H9 (cell line): ENCODE results near the gene GNPDA2. TPM values are rescaled to one million over a fixed set of nuclear protein-coding genes. Genes with fewer than 3 reads are reported as not detected.

ENCODE experiments used
- DNase-seq: peaks from one replicate; pipeline ENCODE4 v3.0.0-alpha.2; 2017
- H2AFZ ChIP-seq: one replicate; pipeline ENCODE4 v1.6.1; 2013; ENCODE audit warnings: mild to moderate bottlenecking, low read length, control low read depth, moderate library complexity
- H2AK5ac ChIP-seq: 2 replicates; pipeline ENCODE4 v1.6.1; 2013; ENCODE audit warnings: low read length, control low read depth, mixed read lengths; ENCODE audit not compliant: insufficient read length
- H2BK120ac ChIP-seq: one replicate; pipeline ENCODE4 v1.6.1; 2013; ENCODE audit warnings: low read depth, mild to moderate bottlenecking, low read length, control low read depth, inconsistent platforms; ENCODE audit not compliant: poor library complexity, severe bottlenecking
- H2BK12ac ChIP-seq: 2 replicates; pipeline ENCODE4 v1.6.1; 2013; ENCODE audit warnings: low read length, control low read depth, mixed read lengths, low read depth; ENCODE audit not compliant: insufficient read length
- H2BK15ac ChIP-seq: 2 replicates; pipeline ENCODE4 v1.6.1; 2013; ENCODE audit warnings: low read depth, low read length, control low read depth
- H2BK20ac ChIP-seq: one replicate; pipeline ENCODE4 v1.6.1; 2013; ENCODE audit warnings: low read depth, mild to moderate bottlenecking, low read length, control low read depth, inconsistent platforms; ENCODE audit not compliant: poor library complexity, severe bottlenecking
- H2BK5ac ChIP-seq: 2 replicates; pipeline ENCODE4 v1.6.1; 2013; ENCODE audit warnings: low read length, control low read depth, mixed read lengths; ENCODE audit not compliant: insufficient read length
- H3K14ac ChIP-seq: 2 replicates; pipeline ENCODE4 v1.6.1; 2013; ENCODE audit warnings: low read length, control low read depth; ENCODE audit not compliant: insufficient read depth
- H3K18ac ChIP-seq: 2 replicates; pipeline ENCODE4 v1.6.1; 2013; ENCODE audit warnings: low read depth, mild to moderate bottlenecking, mixed read lengths, low read length, control low read depth; ENCODE audit not compliant: insufficient read length
- H3K23ac ChIP-seq: 2 replicates; pipeline ENCODE4 v1.6.1; 2013; ENCODE audit warnings: low read length, control low read depth, mixed read lengths, low read depth; ENCODE audit not compliant: insufficient read length
- H3K23me2 ChIP-seq: 2 replicates; pipeline ENCODE4 v1.6.1; 2013; ENCODE audit warnings: low read depth, mild to moderate bottlenecking, mixed read lengths, low read length, control low read depth; ENCODE audit not compliant: insufficient read length, poor library complexity, severe bottlenecking
- H3K27ac ChIP-seq: 2 replicates; pipeline ENCODE4 v1.5.1; 2013; ENCODE audit warnings: low read length, control low read depth, mixed read lengths, low read depth; ENCODE audit not compliant: insufficient read length
- H3K27me3 ChIP-seq: 2 replicates; pipeline ENCODE4 v1.6.1; 2013; ENCODE audit warnings: low read length, control low read depth, inconsistent platforms; ENCODE audit not compliant: insufficient read depth
- H3K4ac ChIP-seq: 2 replicates; pipeline ENCODE4 v1.6.1; 2013; ENCODE audit warnings: low read depth, mild to moderate bottlenecking, control low read depth, inconsistent platforms, low read length, moderate library complexity
- H3K4me1 ChIP-seq: 2 replicates; pipeline ENCODE4 v1.6.1; 2013; ENCODE audit warnings: low read length, control low read depth, inconsistent platforms; ENCODE audit not compliant: insufficient read depth
- H3K4me2 ChIP-seq: 2 replicates; pipeline ENCODE4 v1.6.1; 2013; ENCODE audit warnings: low read length, control low read depth, mixed read lengths; ENCODE audit not compliant: insufficient read length, insufficient read depth
- H3K56ac ChIP-seq: 2 replicates; pipeline ENCODE4 v1.6.1; 2013; ENCODE audit warnings: low read depth, mild to moderate bottlenecking, mixed read lengths, low read length, control low read depth; ENCODE audit not compliant: insufficient read length
- H3K79me1 ChIP-seq: 2 replicates; pipeline ENCODE4 v1.6.1; 2013; ENCODE audit warnings: low read depth, mild to moderate bottlenecking, moderate library complexity, low read length, control low read depth, inconsistent platforms; ENCODE audit not compliant: insufficient read depth, poor library complexity, severe bottlenecking
- H3K79me2 ChIP-seq: 2 replicates; pipeline ENCODE4 v1.6.1; 2013; ENCODE audit warnings: low read length, control low read depth, inconsistent platforms; ENCODE audit not compliant: insufficient read depth
- H3K9ac ChIP-seq: 2 replicates; pipeline ENCODE4 v1.6.1; 2013; ENCODE audit warnings: low read length, control low read depth, mixed read lengths; ENCODE audit not compliant: insufficient read length; ENCODE audit errors: extremely low read depth
- H3K9me3 ChIP-seq: one replicate; pipeline ENCODE4 v1.6.1; 2013; ENCODE audit warnings: low read depth, low read length, inconsistent platforms; ENCODE audit not compliant: control insufficient read depth
- H3T11ph ChIP-seq: one replicate; pipeline ENCODE4 v1.6.1; 2013; ENCODE audit warnings: mild to moderate bottlenecking, low read length, control low read depth, inconsistent platforms
- H4K20me1 ChIP-seq: one replicate; pipeline ENCODE4 v1.6.1; 2013; ENCODE audit not compliant: control insufficient read depth, insufficient read length, insufficient read depth
- H4K5ac ChIP-seq: 2 replicates; pipeline ENCODE4 v1.6.1; 2013; ENCODE audit warnings: low read depth, mild to moderate bottlenecking, mixed read lengths, low read length, control low read depth; ENCODE audit not compliant: insufficient read length
- H4K8ac ChIP-seq: replicated peaks from 2 replicates; pipeline ENCODE4 v1.6.1; 2013; ENCODE audit warnings: low read length, control low read depth, mixed read lengths, low read depth; ENCODE audit not compliant: insufficient read length
- H4K91ac ChIP-seq: 2 replicates; pipeline ENCODE4 v1.6.1; 2013; ENCODE audit warnings: low read depth, mild to moderate bottlenecking, moderate library complexity, mixed read lengths, low read length, control low read depth; ENCODE audit not compliant: insufficient read length
- H3K27ac Mint-ChIP-seq, 3 experiments: 2 replicates in 2 of 3; 3 replicates in 1 of 3; pipeline ENCODE4 v1.8.0; 2020 to 2021; ENCODE audit warnings: mixed read lengths in 3 of 3, mild to moderate bottlenecking in 1 of 3, moderate library complexity in 1 of 3
- H3K27me3 Mint-ChIP-seq: 2 replicates; pipeline ENCODE4 v1.8.0; 2021; ENCODE audit warnings: low read depth, mild to moderate bottlenecking, moderate library complexity, mixed read lengths
- H3K36me3 Mint-ChIP-seq, 3 experiments: 2 replicates in 2 of 3; 3 replicates in 1 of 3; pipeline ENCODE4 v1.8.0; 2020 to 2021; ENCODE audit warnings: low read depth in 3 of 3, mixed read lengths in 3 of 3; ENCODE audit not compliant: insufficient read depth in 1 of 3
- H3K4me1 Mint-ChIP-seq, 2 experiments: 2 replicates each; pipeline ENCODE4 v1.8.0; 2020; ENCODE audit warnings: mixed read lengths in 2 of 2
- H3K4me3 Mint-ChIP-seq, 2 experiments: 2 replicates in 1 of 2; 3 replicates in 1 of 2; pipeline ENCODE4 v1.8.0; 2020 to 2021; ENCODE audit warnings: mild to moderate bottlenecking in 2 of 2, mixed read lengths in 2 of 2, moderate library complexity in 1 of 2
- H3K9me3 Mint-ChIP-seq, 2 experiments: 2 replicates in 1 of 2; 3 replicates in 1 of 2; pipeline ENCODE4 v1.8.0; 2020; ENCODE audit warnings: mild to moderate bottlenecking in 2 of 2, mixed read lengths in 2 of 2, moderate library complexity in 1 of 2
- CTCF ChIP-seq: fragments of 200-600 bp; sonication (generic); conservative IDR thresholded peaks from 3 replicates; pipeline ENCODE4 v1.8.0; 2021; ENCODE audit warnings: antibody characterized with exemption, mild to moderate bottlenecking
- WGBS: extraction: QIAGEN DNeasy Blood & Tissue Kit; methylation state at CpG from one replicate; pipeline ENCODE4 v1.1.7; 2013; ENCODE audit warnings: missing lambda C conversion rate, low lambda C conversion rate, mixed read lengths; ENCODE audit not compliant: insufficient read length; ENCODE audit errors: extremely low coverage; 5-methylcytosine and 5-hydroxymethylcytosine counted together
- total RNA-seq: library from RNA; stranded (reverse); gene quantifications from 2 replicates; pipeline ENCODE4 v1.2.1, GENCODE V29; 2021

The GNPDA2 gene
- total RNA-seq, 1 experiment from 2014 or later = 4.8 TPM

DNA sequence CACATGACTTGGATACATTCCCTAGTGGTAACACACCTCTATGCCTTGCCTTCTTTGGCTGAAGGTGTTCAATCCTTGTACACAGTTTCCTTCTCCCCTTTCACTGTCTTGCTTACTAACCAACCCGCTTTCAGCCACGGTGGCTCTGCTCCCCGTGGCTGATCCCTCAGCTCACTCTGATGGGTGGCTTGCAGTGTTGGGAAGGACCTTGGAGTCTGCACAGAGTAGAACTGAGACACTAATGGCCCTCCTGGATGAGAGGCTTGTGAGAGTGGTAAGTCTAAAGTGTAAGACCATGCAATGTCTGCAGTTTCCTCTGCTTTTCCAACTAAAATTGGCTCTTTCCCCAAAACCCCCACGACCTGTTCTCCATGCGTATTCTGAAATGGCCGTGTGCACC, 46.0 kb upstream of the GNPDA2 start:
- Histone ChIP-seq H2BK20ac (no peak overlapping the region), H3K79me1 (no peaks in the 10 kb centered on the region), H3K9me3 (peaks cover 36% of the 10 kb centered on the region), H3K23ac (no peak overlapping the region), H4K5ac (no peak overlapping the region), H3T11ph (no peak overlapping the region), H3K9ac (no peak overlapping the region), H3K23me2 (no peaks in the 10 kb centered on the region), H3K4ac (no peak overlapping the region), H2AK5ac (no peak overlapping the region), H2BK120ac (no peak overlapping the region), H2BK5ac (no peak overlapping the region), H4K8ac (no peak overlapping the region), H2AFZ (no peak overlapping the region), H4K91ac (no peak overlapping the region), H3K79me2 (no peaks in the 10 kb centered on the region), H2BK12ac (no peak overlapping the region), H3K14ac (no peak overlapping the region), H3K56ac (no peak overlapping the region), H3K27ac (no peak overlapping the region), H3K18ac (no peak overlapping the region), H3K4me1 (no peaks in the 10 kb centered on the region), H3K4me2 (no peak overlapping the region), H4K20me1 (no peaks in the 10 kb centered on the region), H3K27me3 (no peaks in the 10 kb centered on the region), H2BK15ac (no peak overlapping the region)
- Mint-ChIP-seq H3K27ac (no peak overlapping the region), H3K9me3 (peaks cover 40 to 49% of the 10 kb centered on the region in 2 experiments), H3K36me3 (peaks cover 5 to 30% (median 17%) of the 10 kb centered on the region in 3 experiments), H3K27me3 (no peaks in the 10 kb centered on the region; the same call in 1 of the 2 replicates), H3K4me3 (no peak overlapping the region), H3K4me1 (no peaks in the 10 kb centered on the region)
- no peak for DNase-seq
- no peak for TF ChIP-seq CTCF
- WGBS = no CpG with 5 or more reads among the region's 6 CpGs
